ENCODE results near the gene OR1S1.

OR1S1 gene

GRCh38 chr11:58199271-58199670 lies 13.2 kb upstream of the OR1S1 start:
- no peaks in the 10 kb centered on the region for H3K4me1 Mint-ChIP-seq
- H3K27ac Mint-ChIP-seq, result no peak overlapping the region
- DNase-seq, result no peak
- H3K9me3 Mint-ChIP-seq, result peaks cover 12% of the 10 kb centered on the region
- H3K27me3 Mint-ChIP-seq (ENCODE audit: low read depth, poor library complexity), result peaks cover 4% of the 10 kb centered on the region
- no peak overlapping the region for H3K4me3 Mint-ChIP-seq
- no peak for TF ChIP-seq CTCF (IDR thresholded peaks at IDR 0.05)
- H3K36me3 Mint-ChIP-seq (ENCODE audit: low read depth), result no peaks in the 10 kb centered on the region

- DNase-seq, result no peak
- H3K9me3 Mint-ChIP-seq, result no peaks in the 10 kb centered on the region
- no peak within 1 kb of the TSS for H3K27ac Mint-ChIP-seq
- H3K36me3 Mint-ChIP-seq (ENCODE audit: low read depth), result no peaks in the 10 kb centered on the region
- no peak for TF ChIP-seq CTCF (IDR thresholded peaks at IDR 0.05)
- no peaks in the 10 kb centered on the region for H3K4me1 Mint-ChIP-seq
- H3K4me3 Mint-ChIP-seq, result no peak within 1 kb of the TSS
- H3K27me3 Mint-ChIP-seq (ENCODE audit: low read depth, poor library complexity), result no peaks in the 10 kb centered on the region
Observed at GRCh38 chr11:58204042-58204441, 8.5 kb upstream of the OR1S1 start, which contains the start of gene OR1S2. OR1S2 (minus strand) TSS chr11:58204142; CDS start chr11:58204142, 0 bp downstream.

GRCh38 chr11:58216476-58216875 lies 4.0 kb downstream of the OR1S1 start:
- no peak for TF ChIP-seq CTCF (IDR thresholded peaks at IDR 0.05)
- H3K36me3 Mint-ChIP-seq (ENCODE audit: low read depth), result no peaks in the 10 kb centered on the region

GRCh38 chr11:58222721-58223120 lies 10.2 kb downstream of the OR1S1 start:
- Mint-ChIP-seq H3K27ac (no peak overlapping the region), H3K27me3 (ENCODE audit: low read depth, poor library complexity) (peaks cover 4% of the 10 kb centered on the region), H3K4me1 (no peaks in the 10 kb centered on the region), H3K9me3 (peaks cover 9% of the 10 kb centered on the region), H3K36me3 (ENCODE audit: low read depth) (no peaks in the 10 kb centered on the region), H3K4me3 (no peak overlapping the region)
- no peak for DNase-seq
- no peak for TF ChIP-seq CTCF (IDR thresholded peaks at IDR 0.05)

More at GRCh38 chr11:58216476-58216875, 4.0 kb downstream of the OR1S1 start:
- no peak overlapping the region for H3K4me3 Mint-ChIP-seq
- DNase-seq, result no peak
- peaks cover 3% of the 10 kb centered on the region for H3K9me3 Mint-ChIP-seq
- H3K27ac Mint-ChIP-seq, result no peak overlapping the region
- H3K4me1 Mint-ChIP-seq, result no peaks in the 10 kb centered on the region
- H3K27me3 Mint-ChIP-seq (ENCODE audit: low read depth, poor library complexity), result no peaks in the 10 kb centered on the region

- Mint-ChIP-seq H3K27me3 (ENCODE audit: low read depth, poor library complexity) (no peaks in the 10 kb centered on the region), H3K4me3 (no peak overlapping the region), H3K4me1 (no peaks in the 10 kb centered on the region), H3K27ac (no peak overlapping the region), H3K9me3 (peaks cover 12% of the 10 kb centered on the region), H3K36me3 (ENCODE audit: low read depth) (no peaks in the 10 kb centered on the region)
- no peak for TF ChIP-seq CTCF (IDR thresholded peaks at IDR 0.05)
- no peak for DNase-seq
Observed at GRCh38 chr11:58227956-58228615, 15.6 kb downstream of the OR1S1 start.

GRCh38 chr11:58243954-58244353 lies 31.4 kb downstream of the OR1S1 start:
- DNase-seq, result no peak
- no peaks in the 10 kb centered on the region for H3K4me1 Mint-ChIP-seq
- H3K36me3 Mint-ChIP-seq (ENCODE audit: low read depth), result no peaks in the 10 kb centered on the region
- TF ChIP-seq CTCF (IDR thresholded peaks at IDR 0.05), result no peak
- peaks cover 21% of the 10 kb centered on the region for H3K9me3 Mint-ChIP-seq
- H3K27me3 Mint-ChIP-seq (ENCODE audit: low read depth, poor library complexity), result no peaks in the 10 kb centered on the region
- no peak overlapping the region for H3K4me3 Mint-ChIP-seq
- H3K27ac Mint-ChIP-seq, result no peak overlapping the region
